Right lobe of liver (tissue), 4 donors: ENCODE measurements around the gene ANKFN1.

Experiments used
- CTCF ChIP-seq, 4 donors: fragments of 200-600 bp in 3 of 4; fragments of 450-650 bp in 1 of 4; IDR thresholded peaks; one replicate each; pipeline versions ENCODE4 v1.5.1 to v1.8.0; 2016 to 2022; ENCODE audit warnings: antibody characterized with exemption in 4 of 4, mild to moderate bottlenecking in 2 of 4
- POLR2A ChIP-seq: fragments of 450-650 bp; IDR thresholded peaks from one replicate; pipeline ENCODE4 v1.6.1; 2017; ENCODE audit warnings: antibody characterized with exemption, mild to moderate bottlenecking
- donor health status: DM: no; HTN: no; CAD: no.
- donor health status: DM: no; HTN: no; CAD: no.
- donor health status: DM: no; HTN: yes; CAD: no.

- no peak for TF ChIP-seq CTCF (IDR thresholded peaks at IDR 0.05)
- TF ChIP-seq POLR2A: no peak
Observed at GRCh38 chr17:56110463-56111135, 42.7 kb upstream of the ANKFN1 start.
